GM12878 (cell line): ENCODE measurements around the gene COL11A2. TPM values are rescaled to one million over a fixed set of nuclear protein-coding genes. Genes with fewer than 3 reads are reported as not detected.

ENCODE experiments used
- ATAC-seq: fragments of 200-7000 bp; cut with Tn5 transposase; 3 replicates; pipeline ENCODE4 v1.9.1; 2020; ENCODE audit warnings: mild to moderate bottlenecking, moderate library complexity
- BruUV-seq: library from RNA; stranded (reverse); fragments of 400-500 nt; replicated peaks from 2 replicates; lab custom pipeline; 2021; lab: Mats Ljungman, UMichigan
- CTCF ChIA-PET: fragments of 300-600 bp; sonication (Branson Sonifier 250); formaldehyde crosslinking; extraction: SDS; loops from one replicate; lab custom pipeline; 2021; ENCODE audit warnings: inconsistent platforms; lab: Yijun Ruan, JAX
- POLR2A ChIA-PET: fragments of 350-600 bp; formaldehyde crosslinking; extraction: SDS; loops from one replicate; lab custom pipeline; 2021; ENCODE audit warnings: inconsistent platforms; lab: Charles Lee
- RAD21 ChIA-PET: fragments of 300-600 bp; sonication (Branson Sonifier 250); formaldehyde crosslinking; loops from one replicate; lab custom pipeline; 2023; ENCODE audit warnings: antibody characterized with exemption; ENCODE audit not compliant: unreplicated experiment; lab: Charles Lee
- SMC1A ChIA-PET: fragments of 300-600 bp; sonication (Branson Sonifier 250); formaldehyde crosslinking; loops from one replicate; lab custom pipeline; 2023; ENCODE audit not compliant: unreplicated experiment, uncharacterized antibody; lab: Charles Lee
- DNase-seq: peaks from one replicate; pipeline ENCODE4 v3.0.0-alpha.2; 2011; ENCODE audit warnings: low read depth, low spot score
- FAIRE-seq: peaks from 3 replicates; lab custom pipeline; 2011; peaks lifted over from hg19 to GRCh38; lab: Jason Lieb, UNC
- H2AFZ ChIP-seq: 2 replicates; pipeline ENCODE4 v1.6.0; 2011; ENCODE audit warnings: low read depth, low read length, control low read depth; ENCODE audit not compliant: control insufficient read depth
- H3K27ac ChIP-seq: 2 replicates; pipeline ENCODE4 v1.5.1; 2011; ENCODE audit warnings: control low read depth; ENCODE audit not compliant: control insufficient read depth, insufficient read depth
- H3K27me3 ChIP-seq, 2 experiments: replicated peaks in 1 of 2; 2 replicates each; pipeline versions ENCODE4 v1.6.0 to v1.6.1; 2011; ENCODE audit warnings: low read length in 1 of 2; ENCODE audit not compliant: control insufficient read depth in 2 of 2, insufficient read depth in 2 of 2
- H3K36me3 ChIP-seq, 2 experiments: 2 replicates each; pipeline ENCODE4 v1.5.1; 2011; ENCODE audit warnings: low read length in 1 of 2; ENCODE audit not compliant: control insufficient read depth in 2 of 2, insufficient read depth in 2 of 2
- H3K4me1 ChIP-seq: 2 replicates; pipeline ENCODE4 v1.6.1; 2011; ENCODE audit warnings: mild to moderate bottlenecking, low read length, moderate library complexity, mixed read lengths; ENCODE audit not compliant: control insufficient read depth, insufficient read depth
- H3K4me2 ChIP-seq: 2 replicates; pipeline ENCODE4 v1.6.0; 2011; ENCODE audit warnings: control low read depth; ENCODE audit not compliant: control insufficient read depth, insufficient read depth
- H3K4me3 ChIP-seq: fragments of 200-600 bp; sonication (generic); 2 replicates; pipeline ENCODE4 v1.5.1; 2016
- H3K79me2 ChIP-seq: 2 replicates; pipeline ENCODE4 v1.6.0; 2011; ENCODE audit warnings: low read length; ENCODE audit not compliant: control insufficient read depth, insufficient read depth
- H3K9ac ChIP-seq: 2 replicates; pipeline ENCODE4 v1.8.0; 2011; ENCODE audit warnings: low read length, control low read depth, mixed read lengths; ENCODE audit not compliant: control insufficient read depth, insufficient read depth
- H3K9me3 ChIP-seq: replicated peaks from 3 replicates; pipeline ENCODE4 v1.5.1; 2011; ENCODE audit warnings: mild to moderate bottlenecking, low read length; ENCODE audit not compliant: control insufficient read depth, insufficient read depth
- H4K20me1 ChIP-seq: 2 replicates; pipeline ENCODE4 v1.6.0; 2011; ENCODE audit not compliant: control insufficient read depth, insufficient read depth
- ATF7 ChIP-seq: fragments of 450-650 bp; IDR thresholded peaks from 2 replicates; pipeline ENCODE4 v1.6.1; 2016; ENCODE audit warnings: low read depth, mild to moderate bottlenecking
- FOXK2 ChIP-seq: fragments of 450-650 bp; IDR thresholded peaks from 2 replicates; pipeline ENCODE4 v1.6.1; 2017; ENCODE audit warnings: mild to moderate bottlenecking, moderate library complexity
- MYB ChIP-seq: fragments of 150-350 bp; IDR thresholded peaks from 2 replicates; pipeline ENCODE4 v1.6.1; 2014; ENCODE audit warnings: mild to moderate bottlenecking, low read depth, low read length, borderline replicate concordance
- NBN ChIP-seq: fragments of 450-650 bp; IDR thresholded peaks from 2 replicates; pipeline ENCODE4 v1.6.1; 2016
- REST ChIP-seq: IDR thresholded peaks from 2 replicates; pipeline ENCODE4 v1.6.1; 2012; ENCODE audit warnings: mild to moderate bottlenecking, low read depth, low read length
- RUNX3 ChIP-seq: IDR thresholded peaks from 2 replicates; pipeline ENCODE4 v1.6.1; 2012; ENCODE audit warnings: low read length, inconsistent platforms
- ZNF384 ChIP-seq: IDR thresholded peaks from 2 replicates; pipeline ENCODE4 v1.6.1; 2012; ENCODE audit warnings: low read depth, mild to moderate bottlenecking, low read length, improper control_type of control experiment, borderline replicate concordance
- WGBS: methylation state at CpG from one replicate; pipeline ENCODE4 v1.1.6; 2016; ENCODE audit warnings: low lambda C conversion rate; ENCODE audit not compliant: insufficient replicate concordance, insufficient coverage; ENCODE audit errors: missing lambda C conversion rate; 5-methylcytosine and 5-hydroxymethylcytosine counted together
- in situ Hi-C: fragments of 300-500 bp; cut with MboI; formaldehyde crosslinking; loops from 9 replicates; pipeline ENCODE4 v1.14.3; 2018; ENCODE audit warnings: mixed read lengths
- intact Hi-C: fragments of 100-400 bp; cut with micrococcal nuclease; formaldehyde crosslinking; loops from one replicate; pipeline ENCODE4 v1.14.2; 2022; ENCODE audit not compliant: unreplicated experiment
- polyA plus RNA-seq, 11 experiments: library from polyadenylated mRNA; depleted of rRNA in 4 of 11; unstranded in 6 of 11; stranded (reverse) in 5 of 11; fragments of >200 nt; fragmentation: Nextera tagmentation in 4 of 11; fragmentation: Illumina TruSeq in 1 of 11; extraction: Ambion mirVana in 4 of 11; extraction: Trizol in 1 of 11; gene quantifications; 1 replicate in 1 of 11; 2 replicates in 10 of 11; pipeline versions ENCODE4 v1.2.1 to v1.2.3, GENCODE V29; 2011 to 2016; ENCODE audit warnings: inconsistent platforms in 2 of 11, missing spikeins in 2 of 11, low read depth in 1 of 11
- total RNA-seq, 4 experiments: library from RNA; depleted of rRNA in 3 of 4; stranded (reverse); fragments of >200 nt in 3 of 4; fragmentation: Illumina TruSeq in 1 of 4; extraction: Trizol in 1 of 4; gene quantifications; 2 replicates each; pipeline versions ENCODE4 v1.2.1 to v1.2.3, GENCODE V29; 2013 to 2021
- TF ChIP-seq, protein P1 (sequence below): fragments of 450-650 bp; IDR thresholded peaks from 2 replicates; pipeline ENCODE4 v1.6.1; 2017; ENCODE audit warnings: antibody characterized with exemption, mild to moderate bottlenecking, moderate library complexity

COL11A2 gene
- total and polyA plus RNA-seq, 10 of the 15 experiments (the other 5 are each of a cell fraction or from before 2014, with no cell fraction given) = 0.03 to 0.83 (median 0.22) TPM; not detected in 1

DNA sequence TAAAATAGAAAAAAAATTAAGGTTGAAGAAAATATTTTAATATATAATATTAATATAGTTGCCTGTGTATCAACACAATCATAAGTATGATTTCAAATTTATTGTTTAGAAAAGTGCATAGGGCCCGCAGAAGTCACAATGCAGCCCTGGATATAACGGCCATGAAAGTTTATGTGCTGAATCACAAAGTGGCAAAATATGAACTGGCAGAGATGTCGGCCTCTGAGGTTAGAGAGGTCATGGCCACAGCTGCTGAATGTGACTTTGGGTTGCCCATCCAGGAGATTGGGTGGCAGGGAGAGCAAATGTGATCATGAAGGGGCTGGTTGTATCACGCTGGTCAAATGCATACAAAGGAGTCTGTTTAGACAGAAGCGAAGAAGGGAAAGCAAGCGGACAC lies 35.7 kb downstream of the COL11A2 start (continued):
- TF ChIP-seq, protein P1, sequence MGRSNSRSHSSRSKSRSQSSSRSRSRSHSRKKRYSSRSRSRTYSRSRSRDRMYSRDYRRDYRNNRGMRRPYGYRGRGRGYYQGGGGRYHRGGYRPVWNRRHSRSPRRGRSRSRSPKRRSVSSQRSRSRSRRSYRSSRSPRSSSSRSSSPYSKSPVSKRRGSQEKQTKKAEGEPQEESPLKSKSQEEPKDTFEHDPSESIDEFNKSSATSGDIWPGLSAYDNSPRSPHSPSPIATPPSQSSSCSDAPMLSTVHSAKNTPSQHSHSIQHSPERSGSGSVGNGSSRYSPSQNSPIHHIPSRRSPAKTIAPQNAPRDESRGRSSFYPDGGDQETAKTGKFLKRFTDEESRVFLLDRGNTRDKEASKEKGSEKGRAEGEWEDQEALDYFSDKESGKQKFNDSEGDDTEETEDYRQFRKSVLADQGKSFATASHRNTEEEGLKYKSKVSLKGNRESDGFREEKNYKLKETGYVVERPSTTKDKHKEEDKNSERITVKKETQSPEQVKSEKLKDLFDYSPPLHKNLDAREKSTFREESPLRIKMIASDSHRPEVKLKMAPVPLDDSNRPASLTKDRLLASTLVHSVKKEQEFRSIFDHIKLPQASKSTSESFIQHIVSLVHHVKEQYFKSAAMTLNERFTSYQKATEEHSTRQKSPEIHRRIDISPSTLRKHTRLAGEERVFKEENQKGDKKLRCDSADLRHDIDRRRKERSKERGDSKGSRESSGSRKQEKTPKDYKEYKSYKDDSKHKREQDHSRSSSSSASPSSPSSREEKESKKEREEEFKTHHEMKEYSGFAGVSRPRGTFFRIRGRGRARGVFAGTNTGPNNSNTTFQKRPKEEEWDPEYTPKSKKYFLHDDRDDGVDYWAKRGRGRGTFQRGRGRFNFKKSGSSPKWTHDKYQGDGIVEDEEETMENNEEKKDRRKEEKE = no peak
- TF ChIP-seq RUNX3 = no peak
- TF ChIP-seq REST = no peak
- no peak for TF ChIP-seq NBN

- intact Hi-C loops (no loop called here), in situ Hi-C loops (no loop called here)
- H2AFZ ChIP-seq = no peak overlapping the region
- no peak overlapping the region for H3K9ac ChIP-seq
- H3K79me2 ChIP-seq = no peaks in the 10 kb centered on the region
- H3K4me2 ChIP-seq = no peak overlapping the region
- no peak for ATAC-seq
- 61% methylated on average over 4 of the region's 4 CpGs for WGBS
- ChIA-PET RAD21 (interaction anchor here (0.7 to 1.4 kb wide), 3 partner anchors 14 to 93 kb away, joined by 3 to 5 read pairs (median 5); no protein-coding TSS in a partner anchor), SMC1A (interaction anchor here (1.1 to 12.1 kb wide), 5 partner anchors 31 to 150 kb away, joined by 3 to 127 read pairs (median 4); no protein-coding TSS in a partner anchor), CTCF (interaction anchor here (0.6 to 14.9 kb wide), 11 partner anchors 11 to 1116 kb away, joined by 3 to 184 read pairs (median 5); partner anchors contain the start of gene CYP21A2), POLR2A (interaction anchor here (0.7 to 1.6 kb wide), 3 partner anchors 23 to 122 kb away, joined by 3 to 10 read pairs (median 5); no protein-coding TSS in a partner anchor)
- no peaks in the 10 kb centered on the region for H3K4me1 ChIP-seq
- no peak for DNase-seq
- H3K4me3 ChIP-seq = no peak overlapping the region
- TF ChIP-seq ATF7 = no peak
- TF ChIP-seq ZNF384 = no peak
- no peak for TF ChIP-seq MYB
- no peak for TF ChIP-seq FOXK2
- BruUV-seq = no TSS peak
- H3K9me3 ChIP-seq = peaks cover 5% of the 10 kb centered on the region; the same call in 1 of the 3 replicates
- FAIRE-seq = no peak
- no peaks in the 10 kb centered on the region for H3K36me3 ChIP-seq
- no peak overlapping the region for H3K27ac ChIP-seq
- H3K27me3 ChIP-seq = peaks cover 0 to 2% of the 10 kb centered on the region in 2 experiments; a peak in 3 of 4 replicates
- H4K20me1 ChIP-seq = no peaks in the 10 kb centered on the region
Measured at GRCh38 chr6:33154349-33154748, 37.9 kb downstream of the COL11A2 start.
